ENCODE measurements around the gene KLHL28. TPM values are rescaled to one million over a fixed set of nuclear protein-coding genes. Genes with fewer than 3 reads are reported as not detected.

Gene KLHL28
- total and polyA plus RNA-seq, 10 of the 15 experiments (the other 5 are each of a cell fraction or from before 2014, with no cell fraction given) = 2.7 to 9.8 (median 6.2) TPM

DNA sequence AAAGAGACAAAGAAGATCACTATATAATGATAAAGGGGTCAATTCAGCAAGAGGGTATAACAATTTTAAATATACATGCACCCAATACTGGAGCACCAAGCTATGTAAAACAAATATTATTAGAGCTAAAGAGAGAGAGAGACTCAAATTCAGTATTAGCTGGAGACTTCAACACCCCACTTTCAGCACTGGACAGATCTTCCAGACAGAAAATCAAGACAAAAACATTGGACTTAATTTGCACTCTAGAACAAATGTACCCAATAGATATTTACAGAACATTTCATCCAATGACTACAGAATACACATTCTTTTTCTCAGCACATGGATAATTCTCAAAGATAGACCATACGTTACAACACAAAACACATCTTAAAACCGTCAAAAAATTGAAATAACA lies 81.0 kb downstream of the KLHL28 start:
- ChIA-PET SMC1A (ENCODE audit: uncharacterized antibody, unreplicated experiment) (interaction anchor here (0.6 kb wide), 1 partner anchor 234 kb away, joined by 3 read pairs; no protein-coding TSS in a partner anchor), POLR2A (no interaction called here), CTCF (interaction anchor here (0.8 kb wide), 1 partner anchor 17 kb away, joined by 3 read pairs; no protein-coding TSS in a partner anchor), RAD21 (ENCODE audit: unreplicated experiment) (no interaction called here)
- H4K20me1 ChIP-seq (ENCODE audit: control insufficient read depth, insufficient read depth) = no peaks in the 10 kb centered on the region
- no peak for FAIRE-seq
- WGBS (ENCODE audit: insufficient coverage, insufficient replicate concordance, low lambda C conversion rate, missing lambda C conversion rate) = 20% methylated on average over 2 of the region's 2 CpGs
- DNase-seq (ENCODE audit: low read depth, low spot score) = no peak
- intact Hi-C loops (cut with micrococcal nuclease; ENCODE audit: unreplicated experiment) = no loop called here
- no peak overlapping the region for H2AFZ ChIP-seq (ENCODE audit: control insufficient read depth, low read depth, low read length)
- H3K9me3 ChIP-seq (replicated peaks; ENCODE audit: control insufficient read depth, insufficient read depth, low read length) = no peaks in the 10 kb centered on the region
- no TSS peak for BruUV-seq (replicated peaks)
- no peak overlapping the region for H3K27ac ChIP-seq (ENCODE audit: control insufficient read depth, insufficient read depth)
- no peak overlapping the region for H3K4me3 ChIP-seq
- H3K27me3 ChIP-seq (replicated peaks in 1 of 2; ENCODE audit: control insufficient read depth in 2 of 2, insufficient read depth in 2 of 2, low read length in 1 of 2) = no peaks in the 10 kb centered on the region
- no peak overlapping the region for H3K4me2 ChIP-seq (ENCODE audit: control insufficient read depth, insufficient read depth)
- H3K36me3 ChIP-seq (ENCODE audit: control insufficient read depth in 2 of 2, insufficient read depth in 2 of 2, low read length in 1 of 2) = no peaks in the 10 kb centered on the region
- no peak overlapping the region for H3K9ac ChIP-seq (ENCODE audit: control insufficient read depth, insufficient read depth, low read length)
- H3K4me1 ChIP-seq (ENCODE audit: control insufficient read depth, insufficient read depth, low read length) = no peaks in the 10 kb centered on the region
- in situ Hi-C loops (cut with MboI) = no loop called here
- no peak for TF ChIP-seq EGR1 (IDR thresholded peaks at IDR 0.05; ENCODE audit: borderline replicate concordance in 1 of 2, low read depth in 2 of 2, low read length in 2 of 2)
- TF ChIP-seq, protein P1, sequence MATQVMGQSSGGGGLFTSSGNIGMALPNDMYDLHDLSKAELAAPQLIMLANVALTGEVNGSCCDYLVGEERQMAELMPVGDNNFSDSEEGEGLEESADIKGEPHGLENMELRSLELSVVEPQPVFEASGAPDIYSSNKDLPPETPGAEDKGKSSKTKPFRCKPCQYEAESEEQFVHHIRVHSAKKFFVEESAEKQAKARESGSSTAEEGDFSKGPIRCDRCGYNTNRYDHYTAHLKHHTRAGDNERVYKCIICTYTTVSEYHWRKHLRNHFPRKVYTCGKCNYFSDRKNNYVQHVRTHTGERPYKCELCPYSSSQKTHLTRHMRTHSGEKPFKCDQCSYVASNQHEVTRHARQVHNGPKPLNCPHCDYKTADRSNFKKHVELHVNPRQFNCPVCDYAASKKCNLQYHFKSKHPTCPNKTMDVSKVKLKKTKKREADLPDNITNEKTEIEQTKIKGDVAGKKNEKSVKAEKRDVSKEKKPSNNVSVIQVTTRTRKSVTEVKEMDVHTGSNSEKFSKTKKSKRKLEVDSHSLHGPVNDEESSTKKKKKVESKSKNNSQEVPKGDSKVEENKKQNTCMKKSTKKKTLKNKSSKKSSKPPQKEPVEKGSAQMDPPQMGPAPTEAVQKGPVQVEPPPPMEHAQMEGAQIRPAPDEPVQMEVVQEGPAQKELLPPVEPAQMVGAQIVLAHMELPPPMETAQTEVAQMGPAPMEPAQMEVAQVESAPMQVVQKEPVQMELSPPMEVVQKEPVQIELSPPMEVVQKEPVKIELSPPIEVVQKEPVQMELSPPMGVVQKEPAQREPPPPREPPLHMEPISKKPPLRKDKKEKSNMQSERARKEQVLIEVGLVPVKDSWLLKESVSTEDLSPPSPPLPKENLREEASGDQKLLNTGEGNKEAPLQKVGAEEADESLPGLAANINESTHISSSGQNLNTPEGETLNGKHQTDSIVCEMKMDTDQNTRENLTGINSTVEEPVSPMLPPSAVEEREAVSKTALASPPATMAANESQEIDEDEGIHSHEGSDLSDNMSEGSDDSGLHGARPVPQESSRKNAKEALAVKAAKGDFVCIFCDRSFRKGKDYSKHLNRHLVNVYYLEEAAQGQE (IDR thresholded peaks at IDR 0.05; ENCODE audit: low read depth, low read length) = peak; percentile 26; the same call in 1 of the 2 replicates
- TF ChIP-seq SPI1 (IDR thresholded peaks at IDR 0.05; ENCODE audit: borderline replicate concordance, insufficient read depth, low read depth, low read length) = no peak
- TF ChIP-seq, protein P2, sequence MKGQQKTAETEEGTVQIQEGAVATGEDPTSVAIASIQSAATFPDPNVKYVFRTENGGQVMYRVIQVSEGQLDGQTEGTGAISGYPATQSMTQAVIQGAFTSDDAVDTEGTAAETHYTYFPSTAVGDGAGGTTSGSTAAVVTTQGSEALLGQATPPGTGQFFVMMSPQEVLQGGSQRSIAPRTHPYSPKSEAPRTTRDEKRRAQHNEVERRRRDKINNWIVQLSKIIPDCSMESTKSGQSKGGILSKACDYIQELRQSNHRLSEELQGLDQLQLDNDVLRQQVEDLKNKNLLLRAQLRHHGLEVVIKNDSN (IDR thresholded peaks at IDR 0.05; ENCODE audit: borderline replicate concordance, extremely low read length, insufficient read depth, low read depth, low read length) = no peak
- H3K79me2 ChIP-seq (ENCODE audit: control insufficient read depth, insufficient read depth, low read length) = no peaks in the 10 kb centered on the region
- ATAC-seq = no peak

Other genes starting within 250 kb of the KLHL28 start
- gene TOGARAM1, start 243 bp upstream of the KLHL28 start, total RNA-seq (2014; rRNA removed) = 7.2 and 7.4 TPM in 2 replicates
- 10.6 and 11.4 TPM in 2 replicates for gene TOGARAM1, start 243 bp upstream of the KLHL28 start, total RNA-seq (2014; rRNA removed; fragmentation: Illumina TruSeq; extraction: Trizol)
- gene TOGARAM1, start 243 bp upstream of the KLHL28 start, total RNA-seq (2021) = 5.9 and 7.7 TPM in 2 replicates
- gene TOGARAM1, start 243 bp upstream of the KLHL28 start, polyA plus RNA-seq (2011; rRNA removed) = 14.4 and 21.6 TPM in 2 replicates
- gene TOGARAM1, start 243 bp upstream of the KLHL28 start, polyA plus RNA-seq (2014; fragmentation: Illumina TruSeq; extraction: Trizol) = 10.5 and 14.1 TPM in 2 replicates
- 1 to 10 TPM; 2.1 to 2.6 TPM for gene TOGARAM1, start 243 bp upstream of the KLHL28 start, polyA plus RNA-seq (2014; fragmentation: Nextera tagmentation; extraction: Ambion mirVana)
- 3.7 and 4.3 TPM in 2 replicates for gene TOGARAM1, start 243 bp upstream of the KLHL28 start, polyA plus RNA-seq (2014; rRNA removed)
- 1 to 10 TPM; 7.2 to 7.6 TPM for gene TOGARAM1, start 243 bp upstream of the KLHL28 start, polyA plus RNA-seq (2016; fragmentation: Nextera tagmentation; extraction: Ambion mirVana)
- gene PRPF39, start 122.2 kb upstream of the KLHL28 start, total RNA-seq (2014; rRNA removed) = 34.6 and 46.8 TPM in 2 replicates
- 41.0 and 43.8 TPM in 2 replicates for gene PRPF39, start 122.2 kb upstream of the KLHL28 start, total RNA-seq (2014; rRNA removed; fragmentation: Illumina TruSeq; extraction: Trizol)
- 41.7 and 43.2 TPM in 2 replicates for gene PRPF39, start 122.2 kb upstream of the KLHL28 start, total RNA-seq (2021)
- 91.7 and 114 TPM in 2 replicates for gene PRPF39, start 122.2 kb upstream of the KLHL28 start, polyA plus RNA-seq (2011; rRNA removed)
- gene PRPF39, start 122.2 kb upstream of the KLHL28 start, polyA plus RNA-seq (2014; fragmentation: Illumina TruSeq; extraction: Trizol) = 39.3 and 56.1 TPM in 2 replicates
- 10 to 100 TPM; 22.1 to 22.3 TPM for gene PRPF39, start 122.2 kb upstream of the KLHL28 start, polyA plus RNA-seq (2014; fragmentation: Nextera tagmentation; extraction: Ambion mirVana)
- 43.7 and 43.8 TPM in 2 replicates for gene PRPF39, start 122.2 kb upstream of the KLHL28 start, polyA plus RNA-seq (2014; rRNA removed)
- 10 to 100 TPM; 32.7 to 33.7 TPM for gene PRPF39, start 122.2 kb upstream of the KLHL28 start, polyA plus RNA-seq (2016; fragmentation: Nextera tagmentation; extraction: Ambion mirVana)
- 65.4 and 67.2 TPM in 2 replicates for gene FKBP3, start 172.5 kb upstream of the KLHL28 start, total RNA-seq (2014; rRNA removed)
- 71.0 and 75.9 TPM in 2 replicates for gene FKBP3, start 172.5 kb upstream of the KLHL28 start, total RNA-seq (2014; rRNA removed; fragmentation: Illumina TruSeq; extraction: Trizol)
- gene FKBP3, start 172.5 kb upstream of the KLHL28 start, total RNA-seq (2021) = 78.7 and 82.0 TPM in 2 replicates
- 83.1 and 148 TPM in 2 replicates for gene FKBP3, start 172.5 kb upstream of the KLHL28 start, polyA plus RNA-seq (2011; rRNA removed)
- 141 and 149 TPM in 2 replicates for gene FKBP3, start 172.5 kb upstream of the KLHL28 start, polyA plus RNA-seq (2014; fragmentation: Illumina TruSeq; extraction: Trizol)
- 100 to 1,000 TPM; 148 to 169 TPM for gene FKBP3, start 172.5 kb upstream of the KLHL28 start, polyA plus RNA-seq (2014; fragmentation: Nextera tagmentation; extraction: Ambion mirVana)
- 87.9 and 116 TPM in 2 replicates for gene FKBP3, start 172.5 kb upstream of the KLHL28 start, polyA plus RNA-seq (2014; rRNA removed)
- 100 to 1,000 TPM; 205 to 218 TPM for gene FKBP3, start 172.5 kb upstream of the KLHL28 start, polyA plus RNA-seq (2016; fragmentation: Nextera tagmentation; extraction: Ambion mirVana)
- 10.2 and 12.0 TPM in 2 replicates for gene FANCM, start 174.0 kb upstream of the KLHL28 start, total RNA-seq (2014; rRNA removed)
- gene FANCM, start 174.0 kb upstream of the KLHL28 start, total RNA-seq (2014; rRNA removed; fragmentation: Illumina TruSeq; extraction: Trizol) = 14.3 and 14.6 TPM in 2 replicates
- 11.4 and 13.0 TPM in 2 replicates for gene FANCM, start 174.0 kb upstream of the KLHL28 start, total RNA-seq (2021)
- 9.8 and 17.1 TPM in 2 replicates for gene FANCM, start 174.0 kb upstream of the KLHL28 start, polyA plus RNA-seq (2011; rRNA removed)
- 7.9 and 8.7 TPM in 2 replicates for gene FANCM, start 174.0 kb upstream of the KLHL28 start, polyA plus RNA-seq (2014; fragmentation: Illumina TruSeq; extraction: Trizol)
- gene FANCM, start 174.0 kb upstream of the KLHL28 start, polyA plus RNA-seq (2014; fragmentation: Nextera tagmentation; extraction: Ambion mirVana) = 1 to 10 TPM; 6.4 to 7.7 TPM
- gene FANCM, start 174.0 kb upstream of the KLHL28 start, polyA plus RNA-seq (2014; rRNA removed) = 7.8 and 9.7 TPM in 2 replicates
- 10 to 100 TPM; 14.0 to 17.6 TPM for gene FANCM, start 174.0 kb upstream of the KLHL28 start, polyA plus RNA-seq (2016; fragmentation: Nextera tagmentation; extraction: Ambion mirVana)

All from GM12878 (cell line).